Measurements from ENCODE around the gene CHRM4.

Gene CHRM4

GRCh38 chr11:46341454-46341853 lies 50.1 kb downstream of the CHRM4 start:
- DNase-seq (ENCODE audit: low read depth): no peak
- TF ChIP-seq, protein P1, sequence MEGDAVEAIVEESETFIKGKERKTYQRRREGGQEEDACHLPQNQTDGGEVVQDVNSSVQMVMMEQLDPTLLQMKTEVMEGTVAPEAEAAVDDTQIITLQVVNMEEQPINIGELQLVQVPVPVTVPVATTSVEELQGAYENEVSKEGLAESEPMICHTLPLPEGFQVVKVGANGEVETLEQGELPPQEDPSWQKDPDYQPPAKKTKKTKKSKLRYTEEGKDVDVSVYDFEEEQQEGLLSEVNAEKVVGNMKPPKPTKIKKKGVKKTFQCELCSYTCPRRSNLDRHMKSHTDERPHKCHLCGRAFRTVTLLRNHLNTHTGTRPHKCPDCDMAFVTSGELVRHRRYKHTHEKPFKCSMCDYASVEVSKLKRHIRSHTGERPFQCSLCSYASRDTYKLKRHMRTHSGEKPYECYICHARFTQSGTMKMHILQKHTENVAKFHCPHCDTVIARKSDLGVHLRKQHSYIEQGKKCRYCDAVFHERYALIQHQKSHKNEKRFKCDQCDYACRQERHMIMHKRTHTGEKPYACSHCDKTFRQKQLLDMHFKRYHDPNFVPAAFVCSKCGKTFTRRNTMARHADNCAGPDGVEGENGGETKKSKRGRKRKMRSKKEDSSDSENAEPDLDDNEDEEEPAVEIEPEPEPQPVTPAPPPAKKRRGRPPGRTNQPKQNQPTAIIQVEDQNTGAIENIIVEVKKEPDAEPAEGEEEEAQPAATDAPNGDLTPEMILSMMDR (IDR thresholded peaks at IDR 0.05; ENCODE audit: low read depth, low read length, missing control alignments): no peak
- H3K4me3 ChIP-seq (ENCODE audit: low read depth, low read length): no peak overlapping the region

GRCh38 chr11:46339816-46340215 lies 51.8 kb downstream of the CHRM4 start:
- DNase-seq (ENCODE audit: low read depth): no peak
- TF ChIP-seq, protein P1 (IDR thresholded peaks at IDR 0.05; ENCODE audit: low read depth, low read length, missing control alignments): no peak
- H3K4me3 ChIP-seq (ENCODE audit: low read depth, low read length): no peak overlapping the region

DNA sequence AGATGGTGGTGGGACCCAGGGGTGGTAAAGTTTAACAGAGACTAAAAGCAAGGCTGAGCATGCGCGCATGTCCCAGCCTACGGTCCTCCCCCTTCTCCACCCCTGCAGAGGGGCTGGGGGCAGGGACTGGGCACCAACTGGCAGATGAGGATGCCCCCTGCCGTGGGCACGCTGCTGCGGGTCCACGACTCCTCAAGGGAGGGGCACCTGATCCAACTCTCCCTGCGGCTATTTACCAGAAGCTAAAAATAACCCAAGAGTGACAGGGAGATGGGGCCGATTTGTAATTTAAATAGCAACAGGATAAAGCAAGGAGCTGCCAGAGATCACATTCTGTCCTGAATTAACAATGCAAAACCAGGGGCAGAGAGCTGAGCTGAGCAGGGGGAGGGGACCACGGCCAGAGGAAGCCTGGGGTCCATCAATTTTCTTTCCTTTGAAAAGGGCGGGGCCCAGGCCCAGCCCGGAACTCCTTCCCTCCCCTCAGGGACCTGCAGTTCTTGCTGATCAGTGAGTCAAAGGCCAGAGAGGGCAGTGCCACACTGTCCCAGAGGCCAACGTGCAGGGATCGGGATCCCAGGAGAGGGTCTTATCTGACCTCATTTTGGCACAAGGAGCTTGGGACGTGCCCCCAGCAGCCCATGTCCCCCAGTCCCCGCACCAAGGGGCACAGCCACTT lies 52.4 kb downstream of the CHRM4 start:
- H3K4me3 ChIP-seq (ENCODE audit: low read depth, low read length): no peak overlapping the region
- no peak for DNase-seq (ENCODE audit: low read depth)
- TF ChIP-seq, protein P1 (IDR thresholded peaks at IDR 0.05; ENCODE audit: low read depth, low read length, missing control alignments): no peak

GRCh38 chr11:46338636-46338987 lies 53.0 kb downstream of the CHRM4 start:
- no peak overlapping the region for H3K4me3 ChIP-seq (ENCODE audit: low read depth, low read length)
- no peak for DNase-seq (ENCODE audit: low read depth)
- TF ChIP-seq, protein P1 (IDR thresholded peaks at IDR 0.05; ENCODE audit: low read depth, low read length, missing control alignments): no peak

DNA sequence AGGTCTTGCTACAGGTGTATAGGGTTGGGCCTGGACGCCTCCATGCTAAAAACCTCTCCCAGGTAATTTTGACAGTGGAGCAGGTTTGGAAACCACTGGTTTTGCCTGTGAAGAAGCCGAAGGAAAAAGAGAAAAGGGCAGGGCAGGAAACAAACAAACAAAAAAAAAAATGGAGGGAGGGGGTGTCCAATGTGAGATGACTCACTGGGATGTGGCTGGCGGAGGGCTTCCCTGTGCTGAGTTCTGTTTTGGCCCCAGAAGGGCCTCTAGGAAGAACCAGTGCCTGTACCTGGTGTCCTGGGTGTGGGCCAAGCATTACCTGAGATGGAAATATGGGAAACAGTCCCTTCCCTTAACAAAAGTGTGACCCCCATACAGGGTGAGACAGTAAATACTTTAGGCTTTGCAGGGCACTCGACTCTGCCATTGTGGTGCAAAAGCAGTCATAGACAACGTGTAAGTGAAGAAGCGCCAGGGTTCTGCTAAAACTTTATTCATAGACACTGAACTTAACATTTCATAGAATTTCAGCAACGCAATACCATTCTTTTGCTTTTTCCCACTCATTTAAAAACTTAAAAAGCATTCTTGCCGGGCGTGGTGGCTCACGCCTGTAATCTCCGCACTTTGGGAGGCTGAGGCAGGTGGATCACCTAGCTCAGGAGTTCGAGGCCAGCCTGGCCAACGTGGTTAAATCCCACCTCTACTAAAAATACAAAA lies 53.8 kb downstream of the CHRM4 start:
- DNase-seq (ENCODE audit: low read depth): no peak
- TF ChIP-seq, protein P1 (IDR thresholded peaks at IDR 0.05; ENCODE audit: low read depth, low read length, missing control alignments): no peak
- no peak overlapping the region for H3K4me3 ChIP-seq (ENCODE audit: low read depth, low read length)

DNA sequence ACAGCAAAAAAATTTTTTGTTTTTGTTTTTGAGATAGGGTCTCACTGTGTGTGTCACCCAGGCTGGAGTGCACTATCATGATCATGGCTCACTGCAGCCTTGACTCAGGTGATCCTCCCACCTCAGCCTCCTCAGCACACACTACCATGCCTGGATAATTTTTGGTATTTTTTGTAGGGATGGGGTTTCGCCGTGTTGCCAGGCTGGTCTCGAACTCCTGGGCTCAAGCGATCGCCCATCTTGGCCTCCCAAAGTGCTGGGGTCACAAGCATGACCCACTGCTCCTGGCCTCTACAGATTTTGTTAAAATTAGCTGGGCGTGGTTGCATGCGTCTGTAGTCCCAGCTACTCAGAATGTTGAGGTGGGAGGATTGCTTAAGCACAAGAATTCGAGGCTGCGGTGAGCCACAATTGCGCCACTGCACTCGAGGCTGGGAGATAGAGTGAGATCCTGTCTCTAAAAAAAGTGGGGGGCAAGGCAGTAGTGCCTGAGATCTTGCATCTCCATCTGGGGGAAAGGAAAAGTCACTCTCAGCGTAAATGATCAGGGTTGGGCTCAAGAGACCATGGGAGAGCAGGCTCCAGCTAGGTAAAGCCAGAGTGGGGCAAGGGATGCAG lies 54.9 kb downstream of the CHRM4 start:
- no peak overlapping the region for H3K4me3 ChIP-seq (ENCODE audit: low read depth, low read length)
- TF ChIP-seq, protein P1 (IDR thresholded peaks at IDR 0.05; ENCODE audit: low read depth, low read length, missing control alignments): no peak
- DNase-seq (ENCODE audit: low read depth): no peak
